SK-N-MC (cell line): ENCODE measurements around the gene MARCHF10.

Source experiments
- EZH2 ChIP-seq: fragments of 200-600 bp; sonication (generic); IDR thresholded peaks from one replicate; pipeline ENCODE4 v1.6.1; 2017; ENCODE audit warnings: antibody characterized with exemption
- FOXP2 ChIP-seq: optimal IDR thresholded peaks from 2 replicates; pipeline ENCODE3; 2011; ENCODE audit warnings: mild to moderate bottlenecking, moderate library complexity; ENCODE audit not compliant: insufficient read depth; ENCODE audit errors: extremely low read length, control extremely low read depth
- POLR2AphosphoS5 ChIP-seq: IDR thresholded peaks from 2 replicates; pipeline ENCODE4 v1.6.1; 2012; ENCODE audit warnings: mild to moderate bottlenecking, low read depth, low read length, borderline replicate concordance

DNA sequence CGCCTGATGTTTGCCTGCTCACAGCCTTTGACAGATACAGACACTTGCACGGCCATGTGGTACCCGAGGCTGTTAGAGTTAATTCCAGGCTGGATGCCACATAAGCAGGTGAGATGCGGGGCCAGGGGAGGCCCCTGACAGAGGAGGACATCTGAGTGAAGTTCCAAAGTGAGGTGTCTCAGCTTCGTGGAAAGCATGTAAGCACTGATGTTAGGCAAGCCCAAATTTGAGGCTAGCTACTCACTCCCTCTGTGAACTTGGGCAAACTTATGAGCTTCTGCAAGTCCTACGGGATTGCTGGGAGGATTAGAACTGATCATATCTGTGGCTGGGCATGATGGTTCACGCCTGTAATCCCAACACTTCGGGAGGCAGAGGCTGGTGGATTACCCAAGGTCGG is 39.3 kb upstream of the MARCHF10 start:
- TF ChIP-seq EZH2 (no peak), POLR2AphosphoS5 (no peak), FOXP2 (no peak)
